HG03095 (cell line): Measurements from ENCODE around the gene TBC1D22B.

ENCODE experiments used
- ATAC-seq: cut with Tn5 transposase; IDR thresholded peaks from one replicate; pipeline ENCODE4 v1.9.1; 2021; ENCODE audit warnings: moderate library complexity; ENCODE audit not compliant: unreplicated experiment

Gene TBC1D22B

GRCh38 chr6:37257634-37258404, at the start of gene TBC1D22B, which contains the start of gene TMEM217:
TSS of gene TBC1D22B (plus strand) at chr6:37257772. CDS start at chr6:37257918, 146 bp downstream.
TSS of gene TMEM217 (minus strand) at chr6:37258144. CDS start at chr6:37219030, 39,114 bp downstream.
- peak; percentile 94 for ATAC-seq

GRCh38 chr6:37207903-37208456, 49.6 kb upstream of the TBC1D22B start:
- ATAC-seq: peak; percentile 55

- no peak for ATAC-seq
Observed at GRCh38 chr6:37208793-37209192, 48.8 kb upstream of the TBC1D22B start.

- ATAC-seq: no peak
Observed at GRCh38 chr6:37209461-37210205, 47.9 kb upstream of the TBC1D22B start.

DNA sequence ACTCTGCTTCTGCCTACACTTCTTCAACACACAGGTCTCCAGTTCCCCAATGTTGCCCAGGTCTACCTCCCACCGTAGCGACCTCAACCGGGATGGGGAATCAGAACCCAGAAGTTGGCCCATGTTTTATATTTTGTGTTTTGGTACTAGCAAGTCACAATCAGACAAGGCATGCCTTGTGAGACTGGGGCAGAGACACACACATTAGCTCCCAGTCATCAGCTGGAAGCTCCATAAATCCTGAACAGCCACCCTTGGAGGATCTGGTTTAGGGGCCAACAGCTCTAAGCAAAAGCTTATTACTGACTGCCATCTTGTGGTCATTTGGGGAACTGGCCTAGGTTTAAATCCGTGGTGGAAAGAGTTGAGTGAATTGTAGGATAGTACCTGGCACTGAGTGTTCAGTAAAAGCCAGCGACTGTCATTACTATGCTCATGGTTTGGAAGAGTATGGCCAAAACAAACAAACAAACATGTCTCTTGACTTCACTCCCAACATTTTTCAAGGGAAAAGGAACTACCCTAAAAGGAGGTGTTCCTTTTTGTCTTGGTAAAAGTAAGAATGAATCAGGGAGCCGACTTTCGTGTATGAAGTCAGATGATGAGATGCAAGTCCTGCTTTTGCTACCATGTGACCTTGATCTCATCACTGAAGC, 47.1 kb upstream of the TBC1D22B start:
- ATAC-seq: no peak

GRCh38 chr6:37212268-37212667, 45.3 kb upstream of the TBC1D22B start:
- ATAC-seq: no peak

GRCh38 chr6:37218061-37218460, 39.5 kb upstream of the TBC1D22B start:
- no peak for ATAC-seq

DNA sequence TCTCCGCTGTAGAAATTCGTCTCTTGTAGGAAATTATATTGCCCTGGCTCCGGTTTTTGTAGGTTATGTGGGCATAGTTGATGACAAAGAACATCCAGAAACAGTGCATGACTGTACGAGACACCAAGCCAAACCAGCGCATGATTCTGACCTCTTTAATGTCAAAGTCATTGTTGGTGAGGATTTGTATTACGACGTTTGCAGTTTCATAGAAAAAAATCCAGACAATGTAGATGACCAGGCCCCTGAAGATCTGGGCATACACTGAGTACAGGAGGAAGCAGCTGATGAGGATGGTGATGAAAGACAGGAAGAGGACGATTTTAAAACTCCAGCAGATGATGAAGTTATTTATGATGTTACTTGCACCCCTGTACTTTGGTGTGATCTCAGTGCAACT, 39.1 kb upstream of the TBC1D22B start:
- ATAC-seq: no peak

GRCh38 chr6:37221585-37222124, 35.9 kb upstream of the TBC1D22B start:
- peak; percentile 4 for ATAC-seq

DNA sequence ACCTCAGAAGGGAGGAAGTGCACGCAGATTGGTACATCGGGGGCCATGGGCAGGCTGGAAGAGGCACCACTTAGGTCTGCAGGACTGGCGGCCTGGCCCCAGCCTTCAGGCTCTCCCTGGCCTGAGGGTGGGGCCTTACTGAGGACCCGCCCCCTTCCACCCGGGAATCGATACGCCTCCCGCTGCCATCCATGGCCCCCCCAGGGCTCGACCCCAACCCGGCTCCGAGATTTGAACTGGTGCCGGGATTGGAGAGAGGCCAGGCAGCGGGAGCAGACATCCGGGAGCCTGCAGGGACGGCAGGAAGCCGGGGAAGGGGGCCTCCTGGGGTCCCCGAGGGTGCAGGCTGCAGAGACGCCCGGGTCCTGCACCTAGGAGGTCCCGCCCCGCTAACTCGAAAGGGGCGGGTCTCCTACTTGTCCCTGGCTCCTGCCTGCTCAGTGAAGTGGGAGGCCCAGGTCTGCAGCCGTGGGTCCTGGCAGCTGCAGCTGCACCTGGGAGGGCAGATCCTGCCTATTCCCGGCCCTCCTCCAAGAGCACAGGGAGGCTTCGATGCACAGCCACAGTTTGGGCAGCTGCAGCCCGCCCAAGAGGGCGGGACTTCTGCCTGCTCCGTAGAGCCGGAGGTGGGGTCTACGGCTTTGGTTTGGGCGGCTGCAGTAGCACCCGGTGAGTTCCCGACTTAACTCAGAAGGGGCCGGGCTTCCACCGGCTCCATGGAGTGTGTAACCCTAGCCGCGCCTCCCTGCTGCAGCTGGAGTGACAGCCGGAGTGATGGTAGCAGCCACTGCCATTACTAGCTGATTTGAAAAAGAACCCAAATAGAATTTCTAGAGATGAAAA, 35.2 kb upstream of the TBC1D22B start:
- ATAC-seq: peak; percentile 88

DNA sequence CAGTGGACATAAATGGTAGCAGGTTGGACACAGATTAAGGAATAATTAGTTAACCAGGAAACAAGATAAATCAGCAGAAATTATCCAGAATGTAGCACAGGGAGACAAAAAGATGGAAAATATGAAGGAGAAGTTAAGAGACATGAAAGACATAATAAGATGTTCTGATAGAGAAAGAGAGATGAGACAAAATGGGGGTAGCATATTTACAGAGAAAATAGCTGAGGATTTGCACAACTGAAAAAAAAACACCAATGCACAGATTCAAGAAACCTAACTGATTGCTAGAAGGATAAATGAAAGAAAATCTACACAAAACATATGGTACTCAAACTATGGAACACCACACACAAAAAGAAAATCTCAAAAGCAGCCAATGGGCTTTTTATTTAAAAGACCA, 34.6 kb upstream of the TBC1D22B start:
- no peak for ATAC-seq

DNA sequence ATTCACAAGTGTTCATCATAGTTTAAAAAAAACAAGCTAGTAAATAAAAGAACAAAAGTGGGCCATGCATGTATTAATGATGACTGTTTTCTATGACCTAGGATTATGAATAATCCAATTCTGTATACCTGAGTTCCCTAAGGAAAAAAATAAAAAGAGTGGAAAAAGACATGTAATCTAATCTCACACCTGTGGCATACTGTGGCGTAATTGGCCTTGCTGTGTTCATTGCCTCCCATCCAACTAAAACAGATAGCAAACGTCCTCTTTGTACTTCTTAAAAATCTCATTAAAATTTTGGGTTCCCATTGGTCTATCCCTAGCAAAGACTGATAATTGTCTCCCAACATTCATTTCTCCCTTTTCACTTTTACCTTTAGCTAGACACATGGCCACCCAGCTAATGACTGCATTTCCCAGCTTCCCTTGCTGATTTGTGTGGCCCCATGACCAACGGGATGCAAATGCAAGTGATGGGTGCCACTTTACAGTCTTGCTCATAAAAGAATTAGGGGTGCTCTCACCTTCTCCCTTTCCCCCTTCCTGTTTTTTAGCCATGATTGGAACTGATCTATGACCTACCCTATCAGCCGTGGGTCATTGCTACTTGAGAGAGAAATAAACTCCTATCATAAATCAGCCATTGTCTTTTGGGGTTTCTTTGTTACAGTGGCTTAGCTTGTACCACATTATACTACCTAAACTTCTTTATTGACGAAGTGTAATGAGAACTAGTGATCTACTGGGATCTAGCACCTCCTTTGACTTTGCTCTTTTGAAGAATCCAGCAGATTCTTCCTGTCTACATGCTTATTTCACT, 32.0 kb upstream of the TBC1D22B start:
- ATAC-seq: no peak

DNA sequence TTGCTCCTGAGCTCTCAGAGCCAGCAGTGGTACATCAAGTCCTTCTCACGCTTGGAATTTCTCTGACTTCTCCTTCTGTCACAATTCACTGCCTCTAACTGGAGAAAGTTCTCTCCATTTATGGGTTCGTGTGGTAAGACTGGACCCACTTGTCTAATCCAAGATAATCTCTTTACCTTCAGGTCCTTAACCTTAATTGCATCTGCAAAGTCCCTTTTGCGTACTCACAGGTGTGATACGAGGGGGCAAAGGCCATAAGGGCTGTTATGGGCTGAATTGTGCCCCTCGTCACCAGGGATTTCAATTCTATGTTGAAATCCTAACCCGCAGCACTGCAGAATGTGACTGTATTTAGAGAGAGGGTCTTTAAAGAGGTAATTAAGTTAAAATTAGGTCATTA, 27.5 kb upstream of the TBC1D22B start:
- no peak for ATAC-seq

DNA sequence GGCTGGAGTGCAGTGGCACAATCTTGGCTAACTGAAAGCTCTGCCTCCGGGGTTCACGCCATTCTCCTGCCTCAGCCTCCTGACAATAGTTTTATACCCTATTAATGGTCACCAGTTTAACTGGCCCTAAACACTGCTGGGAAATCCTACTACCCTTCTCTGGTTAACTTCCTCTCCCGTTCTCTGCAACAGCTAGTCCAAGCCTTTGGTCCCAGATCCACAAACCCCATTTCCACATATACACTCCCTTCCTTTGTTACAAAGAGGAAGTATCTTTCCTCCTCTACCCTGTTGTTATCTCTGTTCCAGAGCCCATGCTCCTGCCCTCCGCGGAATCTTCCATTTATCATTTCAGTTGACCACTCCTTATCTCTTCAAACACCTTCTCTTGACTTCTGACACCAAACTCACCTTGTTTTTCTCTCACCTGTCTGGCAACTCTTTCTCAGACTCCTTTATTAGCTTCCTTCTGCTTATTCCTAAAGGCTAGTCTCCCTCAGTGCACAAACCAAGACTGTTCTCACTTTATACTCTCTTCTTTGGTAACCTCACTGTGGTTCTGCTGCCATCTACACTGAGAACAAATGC, 25.0 kb upstream of the TBC1D22B start:
- no peak for ATAC-seq

DNA sequence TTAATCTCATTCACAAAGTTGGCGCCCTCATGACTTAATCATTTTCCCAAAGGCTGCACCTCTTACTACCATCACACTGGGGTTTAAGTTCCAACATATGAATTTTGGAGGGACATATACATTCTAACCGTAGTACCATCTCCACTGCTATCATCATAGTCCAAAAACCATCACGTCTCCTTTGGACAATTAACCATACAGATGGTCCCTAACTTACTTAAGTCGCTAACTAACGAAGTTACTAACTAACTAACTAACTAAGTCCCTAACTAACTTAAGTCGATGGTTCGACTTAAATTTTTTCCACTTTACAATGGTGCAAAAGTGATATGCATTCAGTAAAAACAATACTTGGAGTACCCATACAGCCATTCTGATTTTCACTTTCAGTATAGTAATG, 24.0 kb upstream of the TBC1D22B start:
- no peak for ATAC-seq

DNA sequence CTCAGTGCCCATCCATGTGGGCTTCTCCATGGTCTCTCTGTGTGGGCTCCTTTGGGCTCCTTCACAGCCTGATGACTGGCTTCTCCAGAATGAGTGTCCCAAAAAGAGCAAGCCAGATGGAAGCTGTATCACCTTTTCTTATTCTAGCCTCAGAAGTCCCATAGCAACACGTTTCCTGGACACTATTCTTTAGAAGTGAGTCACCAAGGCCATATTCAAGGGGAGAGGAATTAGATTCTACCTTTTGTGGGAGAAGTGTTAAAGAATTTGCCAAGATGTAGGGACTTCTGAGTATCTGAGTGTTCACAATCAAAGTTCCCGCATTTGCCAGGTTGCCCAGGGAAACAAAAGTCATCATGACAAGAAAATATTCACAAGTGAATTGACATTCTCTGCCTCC, 20.7 kb upstream of the TBC1D22B start:
- ATAC-seq: no peak

DNA sequence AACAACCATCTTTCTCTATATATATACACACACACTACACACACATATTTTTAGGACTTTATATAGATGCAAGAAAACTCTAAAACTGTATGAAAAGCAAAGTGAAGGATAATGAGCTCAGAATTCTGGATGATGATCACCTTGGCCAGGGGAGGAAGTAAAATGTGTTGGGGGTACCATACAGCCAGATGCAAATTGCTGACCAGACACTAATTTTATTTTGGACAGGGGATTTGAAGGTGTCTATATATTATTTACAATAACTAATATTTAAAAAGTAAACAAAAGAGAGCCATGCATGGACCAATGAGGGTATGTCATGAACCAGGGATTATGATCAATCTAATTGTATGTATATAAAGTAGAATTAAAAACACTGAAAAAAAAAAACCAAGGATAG, 19.8 kb upstream of the TBC1D22B start:
- ATAC-seq: no peak

- no peak for ATAC-seq
Observed at GRCh38 chr6:37238381-37238780, 19.2 kb upstream of the TBC1D22B start.

- ATAC-seq: no peak
Observed at GRCh38 chr6:37239526-37239925, 18.0 kb upstream of the TBC1D22B start.
